Breast epithelium (tissue), 4 donors: Measurements from ENCODE around the gene GCLM. TPM values are rescaled to one million over a fixed set of nuclear protein-coding genes. Genes with fewer than 3 reads are reported as not detected.

Experiments
- DNase-seq, 2 donors: peaks; one replicate each; pipeline ENCODE4 v3.0.0-alpha.2; 2019; ENCODE audit warnings: low spot score in 2 of 2
- H3K27ac ChIP-seq, 2 donors: fragments of 200-600 bp; sonication (generic) in 1 of 2; one replicate each; pipeline ENCODE4 v1.5.1; 2016 to 2019; ENCODE audit warnings: mild to moderate bottlenecking in 1 of 2
- H3K27me3 ChIP-seq, 2 donors: fragments of 200-600 bp; sonication (generic) in 1 of 2; one replicate each; pipeline versions ENCODE4 v1.5.1 to v1.6.0; 2017 to 2019; ENCODE audit warnings: control low read depth in 1 of 2, mild to moderate bottlenecking in 1 of 2
- H3K36me3 ChIP-seq: fragments of 200-600 bp; one replicate; pipeline ENCODE4 v1.5.1; 2019
- H3K4me1 ChIP-seq, 2 donors: fragments of 200-600 bp; sonication (generic); one replicate each; pipeline ENCODE4 v1.5.1; 2016 to 2019; ENCODE audit warnings: control low read depth in 1 of 2
- H3K4me3 ChIP-seq, 3 donors: fragments of 200-600 bp; sonication (generic); 1 replicate in 2 of 3; 2 replicates in 1 of 3; pipeline ENCODE4 v1.5.1; 2016 to 2019; ENCODE audit warnings: mild to moderate bottlenecking in 3 of 3, moderate library complexity in 2 of 3
- H3K9me3 ChIP-seq, 2 donors: fragments of 200-600 bp; sonication (generic) in 1 of 2; one replicate each; pipeline ENCODE4 v1.5.1; 2016 to 2019; ENCODE audit warnings: control low read depth in 1 of 2
- POLR2A ChIP-seq: fragments of 450-650 bp; IDR thresholded peaks from one replicate; pipeline ENCODE4 v1.6.1; 2016; ENCODE audit warnings: antibody characterized with exemption, mild to moderate bottlenecking, moderate library complexity
- POLR2AphosphoS5 ChIP-seq, 3 donors: sonication (generic); formaldehyde crosslinking; IDR thresholded peaks; one replicate each; pipeline ENCODE4 v1.6.1; 2017; ENCODE audit warnings: antibody characterized with exemption in 3 of 3
- intact Hi-C: fragments of 100-400 bp; cut with DNase I; formaldehyde crosslinking; loops from one replicate; pipeline ENCODE4 v1.15.1; 2023; ENCODE audit warnings: low total_unique reads
- total RNA-seq, 3 donors: library from RNA; depleted of rRNA; stranded (reverse); fragments of >200 nt; gene quantifications; one replicate each; pipeline ENCODE4 v1.1.0, GENCODE V29; 2016
- TF ChIP-seq, protein P1 (sequence below), 3 donors: fragments of 450-650 bp; IDR thresholded peaks; one replicate each; pipeline ENCODE4 v1.5.1; 2016 to 2017; ENCODE audit warnings: antibody characterized with exemption in 3 of 3, mild to moderate bottlenecking in 3 of 3, moderate library complexity in 3 of 3

The GCLM gene
- total RNA-seq, 3 donors from 2014 or later = 10.1 to 23.7 (median 13.8) TPM

DNA sequence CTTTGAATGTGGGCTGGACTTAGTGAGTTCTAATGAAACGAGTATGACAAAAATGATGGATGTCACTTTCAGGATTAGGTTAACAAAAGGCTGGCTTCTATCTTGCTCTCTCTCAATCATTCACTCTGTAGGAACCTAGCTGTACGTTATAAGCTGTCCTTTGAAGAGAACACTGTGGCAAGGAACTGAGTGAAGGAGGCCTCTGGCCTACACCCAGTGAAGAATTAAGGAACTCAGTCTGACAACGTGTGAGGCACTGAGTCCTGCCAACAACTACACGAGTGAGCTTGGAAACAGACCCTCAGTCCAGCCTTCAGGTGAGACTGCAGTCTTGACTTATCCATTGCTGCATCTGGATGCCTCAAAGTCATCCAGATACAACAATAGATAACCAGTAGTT is 27.0 kb downstream of the GCLM start:
- no peaks in the 10 kb centered on the region for H3K27me3 ChIP-seq
- intact Hi-C loops = no loop called here
- DNase-seq = no peak
- no peak overlapping the region for H3K4me3 ChIP-seq
- no peak overlapping the region for H3K27ac ChIP-seq
- no peaks in the 10 kb centered on the region for H3K36me3 ChIP-seq
- H3K9me3 ChIP-seq = no peaks in the 10 kb centered on the region
- H3K4me1 ChIP-seq = peaks cover 0 to 3% of the 10 kb centered on the region in 2 donors
- TF ChIP-seq, protein P1, sequence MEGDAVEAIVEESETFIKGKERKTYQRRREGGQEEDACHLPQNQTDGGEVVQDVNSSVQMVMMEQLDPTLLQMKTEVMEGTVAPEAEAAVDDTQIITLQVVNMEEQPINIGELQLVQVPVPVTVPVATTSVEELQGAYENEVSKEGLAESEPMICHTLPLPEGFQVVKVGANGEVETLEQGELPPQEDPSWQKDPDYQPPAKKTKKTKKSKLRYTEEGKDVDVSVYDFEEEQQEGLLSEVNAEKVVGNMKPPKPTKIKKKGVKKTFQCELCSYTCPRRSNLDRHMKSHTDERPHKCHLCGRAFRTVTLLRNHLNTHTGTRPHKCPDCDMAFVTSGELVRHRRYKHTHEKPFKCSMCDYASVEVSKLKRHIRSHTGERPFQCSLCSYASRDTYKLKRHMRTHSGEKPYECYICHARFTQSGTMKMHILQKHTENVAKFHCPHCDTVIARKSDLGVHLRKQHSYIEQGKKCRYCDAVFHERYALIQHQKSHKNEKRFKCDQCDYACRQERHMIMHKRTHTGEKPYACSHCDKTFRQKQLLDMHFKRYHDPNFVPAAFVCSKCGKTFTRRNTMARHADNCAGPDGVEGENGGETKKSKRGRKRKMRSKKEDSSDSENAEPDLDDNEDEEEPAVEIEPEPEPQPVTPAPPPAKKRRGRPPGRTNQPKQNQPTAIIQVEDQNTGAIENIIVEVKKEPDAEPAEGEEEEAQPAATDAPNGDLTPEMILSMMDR (IDR thresholded peaks at IDR 0.05) = no peak
- no peak for TF ChIP-seq POLR2A
- TF ChIP-seq POLR2AphosphoS5 (IDR thresholded peaks at IDR 0.05) = no peak

DNA sequence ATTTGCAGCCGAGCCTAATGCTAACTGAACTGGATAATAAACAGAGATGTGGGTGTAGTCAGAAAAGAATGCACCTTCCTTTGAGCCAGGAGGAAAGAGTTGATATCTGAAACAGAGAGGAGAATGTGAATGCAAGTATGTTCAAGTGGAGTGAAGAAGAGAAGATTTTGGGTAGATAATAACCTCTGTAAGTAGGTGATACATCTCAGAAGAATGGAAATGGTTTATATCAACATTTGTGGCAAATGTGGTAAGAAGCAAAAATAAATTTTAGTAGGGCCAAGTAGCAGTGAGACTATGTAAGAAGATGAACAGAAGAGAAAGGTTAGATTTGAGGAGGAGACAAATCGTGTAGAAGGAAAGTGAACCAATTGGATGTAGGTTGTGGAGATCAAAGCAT is 28.5 kb downstream of the GCLM start:
- intact Hi-C loops = no loop called here
- Histone ChIP-seq H3K27ac (no peak overlapping the region), H3K36me3 (no peaks in the 10 kb centered on the region), H3K9me3 (no peaks in the 10 kb centered on the region), H3K4me1 (peaks cover 0 to 3% of the 10 kb centered on the region in 2 donors), H3K27me3 (no peaks in the 10 kb centered on the region), H3K4me3 (no peak overlapping the region)
- TF ChIP-seq, protein P1 (IDR thresholded peaks at IDR 0.05) = no peak
- TF ChIP-seq POLR2AphosphoS5 (IDR thresholded peaks at IDR 0.05) (no peak), POLR2A (no peak)
- DNase-seq = no peak

DNA sequence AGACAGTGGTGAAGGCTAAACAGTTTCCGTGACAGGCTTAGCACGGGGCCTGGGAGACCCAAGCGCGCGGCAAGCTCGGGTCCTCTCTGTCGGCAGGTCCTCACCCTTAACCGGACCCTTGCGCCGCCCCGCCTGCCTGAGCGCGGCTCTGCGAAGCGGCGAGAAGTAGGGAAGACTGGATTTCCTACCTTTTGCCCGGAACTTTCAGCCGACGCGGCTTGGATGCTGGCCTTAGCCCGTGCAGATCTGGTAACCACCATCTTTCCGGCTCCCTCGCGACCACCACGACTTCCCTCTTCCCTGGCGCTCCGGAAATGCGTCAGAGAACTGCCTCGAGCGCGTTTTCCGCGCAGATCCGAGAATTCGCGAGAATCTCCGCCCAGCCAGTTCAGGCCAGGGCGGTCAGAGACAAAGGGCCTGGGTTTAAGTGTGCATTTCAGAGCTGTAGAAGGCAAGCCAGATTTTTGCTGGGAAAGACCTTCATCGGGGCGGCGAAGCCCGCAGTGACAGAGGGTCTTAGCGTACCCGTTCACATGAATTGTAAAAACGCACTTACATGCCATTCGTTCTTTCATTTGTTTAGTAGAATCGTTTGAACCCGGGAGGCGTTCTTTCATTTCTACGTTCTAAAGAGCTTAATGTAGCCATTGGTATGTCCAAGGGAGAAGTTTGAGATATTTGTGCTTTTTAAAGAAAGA is 30.2 kb downstream of the GCLM start, which contains the start of gene DNTTIP2:
TSS of gene DNTTIP2 (minus strand) at position 318 of the 698 bp plus-strand sequence. CDS start at position 260, 58 bp downstream.
- intact Hi-C loops = no loop called here
- Histone ChIP-seq H3K4me1 (peaks cover 0 to 3% of the 10 kb centered on the region in 2 donors), H3K27ac (peak within 1 kb of the TSS; percentile 92 to 97)

DNA sequence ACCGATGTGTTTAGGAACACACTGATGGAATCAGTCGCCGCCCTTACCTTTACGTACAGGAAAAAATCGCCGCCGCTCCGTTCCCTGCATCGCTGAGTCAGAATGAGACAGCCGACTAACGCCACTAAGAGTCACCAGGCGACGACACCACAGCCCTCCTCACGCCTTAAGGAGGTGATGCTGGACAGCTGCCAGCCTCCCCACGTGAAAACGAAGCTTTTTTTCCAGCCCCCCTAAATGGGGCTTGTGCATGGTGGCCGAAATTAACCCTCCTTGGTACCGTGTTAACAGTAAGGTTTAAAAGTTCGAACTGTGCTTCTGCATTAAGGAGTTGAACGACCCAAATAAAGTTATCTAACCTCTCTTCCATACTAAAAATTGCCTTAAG is 30.7 kb downstream of the GCLM start:
- Histone ChIP-seq H3K9me3 (no peaks in the 10 kb centered on the region), H3K27ac (peak overlapping the region; percentile 92 to 97), H3K4me1 (peaks cover 0 to 3% of the 10 kb centered on the region in 2 donors), H3K36me3 (peaks cover 4% of the 10 kb centered on the region), H3K27me3 (no peaks in the 10 kb centered on the region), H3K4me3 (peak overlapping the region; percentile 73 to 98 (median 91))
- intact Hi-C loops = no loop called here
- TF ChIP-seq, protein P1 (IDR thresholded peaks at IDR 0.05) = no peak
- TF ChIP-seq POLR2A (no peak), POLR2AphosphoS5 (IDR thresholded peaks at IDR 0.05) (no peak)
- DNase-seq = peak; percentile 40 to 57

More for the DNA sequence above, 30.2 kb downstream of the GCLM start, which contains the start of gene DNTTIP2:
- TF ChIP-seq POLR2AphosphoS5 (IDR thresholded peaks at IDR 0.05) (peak; percentile 91 to 97 (median 91)), POLR2A (peak; percentile 89)
- TF ChIP-seq, protein P1 (IDR thresholded peaks at IDR 0.05) = no peak
- Histone ChIP-seq H3K27me3 (no peaks in the 10 kb centered on the region), H3K9me3 (no peaks in the 10 kb centered on the region), H3K36me3 (no peaks in the 10 kb centered on the region), H3K4me3 (peak within 1 kb of the TSS; percentile 73 to 98 (median 91))
- peak; percentile 89 for DNase-seq

DNA sequence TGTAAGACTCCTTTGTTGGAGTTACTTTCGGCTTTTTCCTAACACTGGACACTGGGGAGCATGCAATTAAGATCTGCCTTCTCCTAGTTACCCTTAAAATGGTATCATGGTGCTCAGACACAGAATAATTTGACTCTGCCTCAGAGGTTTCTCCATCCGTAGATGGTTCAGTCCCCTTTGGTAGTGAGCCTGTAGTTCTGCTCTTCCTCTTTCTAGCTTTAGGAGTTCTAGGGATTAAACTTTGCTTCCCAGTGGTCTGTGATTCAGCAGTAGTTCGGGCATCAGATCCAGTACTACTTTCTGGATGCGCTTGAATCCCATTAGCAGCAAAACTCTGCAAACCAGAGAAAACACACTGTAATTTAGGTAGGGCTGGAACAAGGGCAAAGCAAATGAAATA is 31.7 kb downstream of the GCLM start:
- no peaks in the 10 kb centered on the region for H3K9me3 ChIP-seq
- H3K36me3 ChIP-seq = peaks cover 4% of the 10 kb centered on the region
- H3K27me3 ChIP-seq = no peaks in the 10 kb centered on the region
- no peak for DNase-seq
- no peak overlapping the region for H3K27ac ChIP-seq
- TF ChIP-seq, protein P1 (IDR thresholded peaks at IDR 0.05) = no peak
- TF ChIP-seq POLR2A (no peak), POLR2AphosphoS5 (IDR thresholded peaks at IDR 0.05) (no peak)
- peak overlapping the region in 1 of 3 donors; percentile 29 for H3K4me3 ChIP-seq
- peaks cover 0 to 3% of the 10 kb centered on the region in 2 donors for H3K4me1 ChIP-seq
- intact Hi-C loops = no loop called here
